WTC11 (cell line): ENCODE data around the gene PTPRN2. TPM values are rescaled to one million over a fixed set of nuclear protein-coding genes. Genes with fewer than 3 reads are reported as not detected.

Experiments used
- ATAC-seq: fragments of 200-7000 bp; cut with Tn5 transposase; 2 replicates; pipeline ENCODE4 v1.10.0; 2021; ENCODE audit warnings: mild to moderate bottlenecking, moderate library complexity
- CTCF ChIA-PET: fragments of 300-600 bp; sonication (Branson Sonifier 250); formaldehyde crosslinking; loops from one replicate; lab custom pipeline; 2021; ENCODE audit warnings: antibody characterized with exemption; lab: Charles Lee
- POLR2A ChIA-PET: fragments of 350-600 bp; sonication (Branson Sonifier 250); formaldehyde crosslinking; loops from one replicate; lab custom pipeline; 2021; ENCODE audit warnings: antibody characterized with exemption; lab: Charles Lee
- DNase-seq: peaks from one replicate; pipeline ENCODE4 v3.0.0; 2021; ENCODE audit warnings: low spot score
- H3K27ac Mint-ChIP-seq: 2 replicates; pipeline ENCODE4 v1.8.0; 2021; ENCODE audit warnings: mixed read lengths
- H3K27me3 Mint-ChIP-seq: 2 replicates; pipeline ENCODE4 v1.8.0; 2021; ENCODE audit warnings: low read depth, mild to moderate bottlenecking, moderate library complexity, mixed read lengths
- H3K36me3 Mint-ChIP-seq: 2 replicates; pipeline ENCODE4 v1.8.0; 2021; ENCODE audit warnings: mixed read lengths
- H3K4me1 Mint-ChIP-seq: 2 replicates; pipeline ENCODE4 v1.8.0; 2022; ENCODE audit warnings: mixed read lengths
- H3K4me3 Mint-ChIP-seq: 2 replicates; pipeline ENCODE4 v1.8.0; 2021; ENCODE audit warnings: mild to moderate bottlenecking, moderate library complexity, mixed read lengths
- H3K9me3 Mint-ChIP-seq: 2 replicates; pipeline ENCODE4 v1.8.0; 2021; ENCODE audit warnings: mixed read lengths
- ELF4 ChIP-seq: sonication (generic); formaldehyde crosslinking; IDR thresholded peaks from 2 replicates; pipeline ENCODE4 v1.8.1; 2022; ENCODE audit warnings: low read depth, mild to moderate bottlenecking, moderate library complexity, missing genetic modification reagents
- EMX1 ChIP-seq: fragments of 250-450 bp; sonication (Bioruptor Pico); IDR thresholded peaks from 2 replicates; pipeline ENCODE4 v1.8.0; 2021; ENCODE audit warnings: mild to moderate bottlenecking
- ESRRA ChIP-seq: sonication (generic); formaldehyde crosslinking; IDR thresholded peaks from 2 replicates; pipeline ENCODE4 v1.8.1; 2022; ENCODE audit warnings: mild to moderate bottlenecking, missing genetic modification reagents, borderline replicate concordance
- FOXJ3 ChIP-seq: sonication (generic); formaldehyde crosslinking; IDR thresholded peaks from 2 replicates; pipeline ENCODE4 v1.9.0; 2021; ENCODE audit warnings: missing genetic modification reagents, mild to moderate bottlenecking, borderline replicate concordance
- GRHL2 ChIP-seq: fragments of 250-450 bp; sonication (Bioruptor Pico); IDR thresholded peaks from 2 replicates; pipeline ENCODE4 v1.8.0; 2022; ENCODE audit warnings: mild to moderate bottlenecking, moderate library complexity; ENCODE audit not compliant: insufficient replicate concordance, severe bottlenecking
- GTF2I ChIP-seq: fragments of 250-450 bp; sonication (Bioruptor Pico); conservative IDR thresholded peaks from 2 replicates; pipeline ENCODE4 v1.4.0; 2021; ENCODE audit warnings: mild to moderate bottlenecking
- KAT7 ChIP-seq: sonication (generic); formaldehyde crosslinking; IDR thresholded peaks from 2 replicates; pipeline ENCODE4 v1.8.1; 2023; ENCODE audit warnings: missing genetic modification reagents, mild to moderate bottlenecking, borderline replicate concordance
- MXD4 ChIP-seq: fragments of 250-450 bp; sonication (Bioruptor Pico); IDR thresholded peaks from 2 replicates; pipeline ENCODE4 v1.8.0; 2021; ENCODE audit warnings: mild to moderate bottlenecking, moderate library complexity, borderline replicate concordance
- NR1H2 ChIP-seq: sonication (generic); formaldehyde crosslinking; IDR thresholded peaks from 2 replicates; pipeline ENCODE4 v1.9.0; 2021; ENCODE audit warnings: mild to moderate bottlenecking, moderate library complexity, missing genetic modification reagents
- RORB ChIP-seq: fragments of 250-450 bp; sonication (Bioruptor Pico); IDR thresholded peaks from 2 replicates; pipeline ENCODE4 v1.9.0; 2021; ENCODE audit warnings: mild to moderate bottlenecking
- SMAD3 ChIP-seq: sonication (generic); formaldehyde crosslinking; IDR thresholded peaks from 2 replicates; pipeline ENCODE4 v1.8.0; 2022; ENCODE audit warnings: missing genetic modification reagents, mild to moderate bottlenecking, borderline replicate concordance
- TCF7 ChIP-seq: sonication (generic); formaldehyde crosslinking; IDR thresholded peaks from 2 replicates; pipeline ENCODE4 v1.8.0; 2022; ENCODE audit warnings: mild to moderate bottlenecking, low read depth, missing genetic modification reagents, moderate library complexity
- ZBTB21 ChIP-seq: sonication (generic); formaldehyde crosslinking; IDR thresholded peaks from 2 replicates; pipeline ENCODE4 v1.8.1; 2023; ENCODE audit warnings: mild to moderate bottlenecking, missing genetic modification reagents, borderline replicate concordance
- ZNF263 ChIP-seq: sonication (generic); formaldehyde crosslinking; IDR thresholded peaks from 2 replicates; pipeline ENCODE4 v1.8.1; 2022; ENCODE audit warnings: low read depth, mild to moderate bottlenecking, moderate library complexity, missing genetic modification reagents
- total RNA-seq: library from RNA; stranded (reverse); gene quantifications from 3 replicates; pipeline ENCODE4 v1.2.3, GENCODE V29; 2021
- TF ChIP-seq, protein P1 (sequence below): sonication (generic); formaldehyde crosslinking; IDR thresholded peaks from 2 replicates; pipeline ENCODE4 v1.8.0; 2023; ENCODE audit warnings: missing genetic modification reagents, mild to moderate bottlenecking, borderline replicate concordance
- TF ChIP-seq, protein P2 (sequence below): sonication (generic); formaldehyde crosslinking; IDR thresholded peaks from 2 replicates; pipeline ENCODE4 v1.8.1; 2022; ENCODE audit warnings: mild to moderate bottlenecking, moderate library complexity, missing genetic modification reagents
- TF ChIP-seq, protein P3 (sequence below): fragments of 250-450 bp; sonication (Bioruptor Pico); IDR thresholded peaks from 2 replicates; pipeline ENCODE4 v1.9.0; 2021; ENCODE audit warnings: mild to moderate bottlenecking, borderline replicate concordance

PTPRN2 gene
- total RNA-seq, 1 experiment from 2014 or later = 4.7 TPM

DNA sequence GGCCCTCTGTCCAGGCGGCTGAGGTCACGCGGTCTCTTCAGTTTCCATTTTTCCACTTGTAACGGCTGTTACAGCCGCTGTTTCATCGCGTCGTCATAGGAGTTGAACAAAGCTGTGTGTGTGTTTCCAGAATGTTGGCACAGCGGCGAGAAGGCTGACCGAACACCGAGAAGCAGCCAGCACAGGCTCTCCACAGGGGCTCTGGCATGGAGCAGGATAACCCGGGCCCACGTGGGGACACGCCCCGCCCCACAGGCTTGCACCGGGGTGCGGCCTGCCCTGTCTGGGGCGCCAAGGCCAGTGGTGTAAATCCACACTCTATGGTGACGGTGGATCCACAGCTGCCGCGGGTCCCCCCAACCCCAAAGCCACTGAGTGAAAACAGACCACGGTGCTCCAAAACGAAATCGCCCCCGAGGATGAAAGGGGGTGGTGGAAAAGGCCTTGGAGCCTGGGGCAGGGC lies 802.6 kb downstream of the PTPRN2 start (continued):
- TF ChIP-seq GRHL2 (CRISPR knock-in tag) (no peak), ZBTB21 (CRISPR knock-in tag) (no peak), GTF2I (CRISPR knock-in tag) (no peak), RORB (no peak), EMX1 (CRISPR knock-in tag) (no peak), KAT7 (no peak), MXD4 (CRISPR knock-in tag) (no peak)
- TF ChIP-seq, protein P1, sequence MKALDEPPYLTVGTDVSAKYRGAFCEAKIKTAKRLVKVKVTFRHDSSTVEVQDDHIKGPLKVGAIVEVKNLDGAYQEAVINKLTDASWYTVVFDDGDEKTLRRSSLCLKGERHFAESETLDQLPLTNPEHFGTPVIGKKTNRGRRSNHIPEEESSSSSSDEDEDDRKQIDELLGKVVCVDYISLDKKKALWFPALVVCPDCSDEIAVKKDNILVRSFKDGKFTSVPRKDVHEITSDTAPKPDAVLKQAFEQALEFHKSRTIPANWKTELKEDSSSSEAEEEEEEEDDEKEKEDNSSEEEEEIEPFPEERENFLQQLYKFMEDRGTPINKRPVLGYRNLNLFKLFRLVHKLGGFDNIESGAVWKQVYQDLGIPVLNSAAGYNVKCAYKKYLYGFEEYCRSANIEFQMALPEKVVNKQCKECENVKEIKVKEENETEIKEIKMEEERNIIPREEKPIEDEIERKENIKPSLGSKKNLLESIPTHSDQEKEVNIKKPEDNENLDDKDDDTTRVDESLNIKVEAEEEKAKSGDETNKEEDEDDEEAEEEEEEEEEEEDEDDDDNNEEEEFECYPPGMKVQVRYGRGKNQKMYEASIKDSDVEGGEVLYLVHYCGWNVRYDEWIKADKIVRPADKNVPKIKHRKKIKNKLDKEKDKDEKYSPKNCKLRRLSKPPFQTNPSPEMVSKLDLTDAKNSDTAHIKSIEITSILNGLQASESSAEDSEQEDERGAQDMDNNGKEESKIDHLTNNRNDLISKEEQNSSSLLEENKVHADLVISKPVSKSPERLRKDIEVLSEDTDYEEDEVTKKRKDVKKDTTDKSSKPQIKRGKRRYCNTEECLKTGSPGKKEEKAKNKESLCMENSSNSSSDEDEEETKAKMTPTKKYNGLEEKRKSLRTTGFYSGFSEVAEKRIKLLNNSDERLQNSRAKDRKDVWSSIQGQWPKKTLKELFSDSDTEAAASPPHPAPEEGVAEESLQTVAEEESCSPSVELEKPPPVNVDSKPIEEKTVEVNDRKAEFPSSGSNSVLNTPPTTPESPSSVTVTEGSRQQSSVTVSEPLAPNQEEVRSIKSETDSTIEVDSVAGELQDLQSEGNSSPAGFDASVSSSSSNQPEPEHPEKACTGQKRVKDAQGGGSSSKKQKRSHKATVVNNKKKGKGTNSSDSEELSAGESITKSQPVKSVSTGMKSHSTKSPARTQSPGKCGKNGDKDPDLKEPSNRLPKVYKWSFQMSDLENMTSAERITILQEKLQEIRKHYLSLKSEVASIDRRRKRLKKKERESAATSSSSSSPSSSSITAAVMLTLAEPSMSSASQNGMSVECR (CRISPR knock-in tag) = no peak
- TF ChIP-seq, protein P2, sequence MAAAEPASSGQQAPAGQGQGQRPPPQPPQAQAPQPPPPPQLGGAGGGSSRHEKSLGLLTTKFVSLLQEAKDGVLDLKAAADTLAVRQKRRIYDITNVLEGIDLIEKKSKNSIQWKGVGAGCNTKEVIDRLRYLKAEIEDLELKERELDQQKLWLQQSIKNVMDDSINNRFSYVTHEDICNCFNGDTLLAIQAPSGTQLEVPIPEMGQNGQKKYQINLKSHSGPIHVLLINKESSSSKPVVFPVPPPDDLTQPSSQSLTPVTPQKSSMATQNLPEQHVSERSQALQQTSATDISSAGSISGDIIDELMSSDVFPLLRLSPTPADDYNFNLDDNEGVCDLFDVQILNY (CRISPR knock-in tag) = no peak

DNA sequence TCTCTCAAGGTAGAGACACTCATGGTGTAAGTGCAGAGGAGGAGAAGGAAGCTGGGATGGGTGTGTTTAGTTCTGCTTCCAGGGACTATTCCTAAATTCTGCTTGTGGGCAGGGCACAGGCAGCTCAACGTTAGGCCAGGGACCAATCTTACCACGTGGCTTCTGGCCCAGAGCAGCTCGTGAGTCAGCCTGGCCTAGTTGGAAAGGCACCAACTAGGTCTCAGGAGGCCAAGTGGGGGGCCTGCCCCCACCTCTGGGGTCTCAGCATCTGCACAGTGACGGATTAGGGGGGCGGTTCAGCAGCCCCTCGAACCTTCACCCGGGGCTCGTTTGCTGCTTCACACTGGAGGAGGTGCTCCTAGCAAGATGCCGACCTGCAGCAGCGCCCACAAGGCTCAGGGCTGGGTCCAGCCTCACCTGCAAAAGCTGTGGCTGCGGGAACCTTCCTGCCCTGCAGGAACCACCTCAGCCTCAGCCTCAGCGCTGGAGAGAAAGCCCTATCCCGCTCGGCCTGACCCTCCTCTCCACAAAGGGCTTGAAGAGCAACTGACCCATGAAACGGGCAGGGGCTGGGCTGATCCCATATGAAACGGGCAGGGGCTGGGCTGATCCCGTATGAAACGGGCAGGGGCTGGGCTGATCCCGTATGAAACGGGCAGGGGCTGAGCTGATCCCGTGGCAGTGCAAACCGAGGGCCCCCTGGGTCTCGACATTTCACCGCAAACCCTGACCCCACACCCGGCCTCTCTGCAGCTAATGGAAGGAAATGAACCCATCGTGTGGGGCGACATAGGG lies 803.4 kb downstream of the PTPRN2 start:
- H3K27me3 Mint-ChIP-seq = peaks cover 7% of the 10 kb centered on the region
- peaks cover 35% of the 10 kb centered on the region for H3K36me3 Mint-ChIP-seq
- no peak overlapping the region for H3K4me3 Mint-ChIP-seq
- peaks cover 27% of the 10 kb centered on the region for H3K9me3 Mint-ChIP-seq
- no peaks in the 10 kb centered on the region for H3K4me1 Mint-ChIP-seq
- no peak for TF ChIP-seq RORB
- TF ChIP-seq, protein P3, sequence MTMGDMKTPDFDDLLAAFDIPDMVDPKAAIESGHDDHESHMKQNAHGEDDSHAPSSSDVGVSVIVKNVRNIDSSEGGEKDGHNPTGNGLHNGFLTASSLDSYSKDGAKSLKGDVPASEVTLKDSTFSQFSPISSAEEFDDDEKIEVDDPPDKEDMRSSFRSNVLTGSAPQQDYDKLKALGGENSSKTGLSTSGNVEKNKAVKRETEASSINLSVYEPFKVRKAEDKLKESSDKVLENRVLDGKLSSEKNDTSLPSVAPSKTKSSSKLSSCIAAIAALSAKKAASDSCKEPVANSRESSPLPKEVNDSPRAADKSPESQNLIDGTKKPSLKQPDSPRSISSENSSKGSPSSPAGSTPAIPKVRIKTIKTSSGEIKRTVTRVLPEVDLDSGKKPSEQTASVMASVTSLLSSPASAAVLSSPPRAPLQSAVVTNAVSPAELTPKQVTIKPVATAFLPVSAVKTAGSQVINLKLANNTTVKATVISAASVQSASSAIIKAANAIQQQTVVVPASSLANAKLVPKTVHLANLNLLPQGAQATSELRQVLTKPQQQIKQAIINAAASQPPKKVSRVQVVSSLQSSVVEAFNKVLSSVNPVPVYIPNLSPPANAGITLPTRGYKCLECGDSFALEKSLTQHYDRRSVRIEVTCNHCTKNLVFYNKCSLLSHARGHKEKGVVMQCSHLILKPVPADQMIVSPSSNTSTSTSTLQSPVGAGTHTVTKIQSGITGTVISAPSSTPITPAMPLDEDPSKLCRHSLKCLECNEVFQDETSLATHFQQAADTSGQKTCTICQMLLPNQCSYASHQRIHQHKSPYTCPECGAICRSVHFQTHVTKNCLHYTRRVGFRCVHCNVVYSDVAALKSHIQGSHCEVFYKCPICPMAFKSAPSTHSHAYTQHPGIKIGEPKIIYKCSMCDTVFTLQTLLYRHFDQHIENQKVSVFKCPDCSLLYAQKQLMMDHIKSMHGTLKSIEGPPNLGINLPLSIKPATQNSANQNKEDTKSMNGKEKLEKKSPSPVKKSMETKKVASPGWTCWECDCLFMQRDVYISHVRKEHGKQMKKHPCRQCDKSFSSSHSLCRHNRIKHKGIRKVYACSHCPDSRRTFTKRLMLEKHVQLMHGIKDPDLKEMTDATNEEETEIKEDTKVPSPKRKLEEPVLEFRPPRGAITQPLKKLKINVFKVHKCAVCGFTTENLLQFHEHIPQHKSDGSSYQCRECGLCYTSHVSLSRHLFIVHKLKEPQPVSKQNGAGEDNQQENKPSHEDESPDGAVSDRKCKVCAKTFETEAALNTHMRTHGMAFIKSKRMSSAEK = no peak
- TF ChIP-seq, protein P2 (CRISPR knock-in tag) = no peak
- no peak for TF ChIP-seq SMAD3 (CRISPR knock-in tag)
- TF ChIP-seq FOXJ3 (CRISPR knock-in tag) = no peak
- TF ChIP-seq EMX1 (CRISPR knock-in tag) = no peak
- TF ChIP-seq ZNF263 (CRISPR knock-in tag) = no peak
- no peak for TF ChIP-seq NR1H2 (CRISPR knock-in tag)
- no peak for TF ChIP-seq ELF4 (CRISPR knock-in tag)
- TF ChIP-seq TCF7 (CRISPR knock-in tag) = no peak
- no peak for TF ChIP-seq ESRRA (CRISPR knock-in tag)
- ATAC-seq (no peak), DNase-seq (no peak)
- no peak overlapping the region for H3K27ac Mint-ChIP-seq
- POLR2A ChIA-PET = no interaction called here
- CTCF ChIA-PET = no interaction called here
